Measurements from ENCODE around the gene CEP250.

CEP250 gene

GRCh38 chr20:35472209-35472608 lies 16.8 kb downstream of the CEP250 start:
- TF ChIP-seq, protein P1, sequence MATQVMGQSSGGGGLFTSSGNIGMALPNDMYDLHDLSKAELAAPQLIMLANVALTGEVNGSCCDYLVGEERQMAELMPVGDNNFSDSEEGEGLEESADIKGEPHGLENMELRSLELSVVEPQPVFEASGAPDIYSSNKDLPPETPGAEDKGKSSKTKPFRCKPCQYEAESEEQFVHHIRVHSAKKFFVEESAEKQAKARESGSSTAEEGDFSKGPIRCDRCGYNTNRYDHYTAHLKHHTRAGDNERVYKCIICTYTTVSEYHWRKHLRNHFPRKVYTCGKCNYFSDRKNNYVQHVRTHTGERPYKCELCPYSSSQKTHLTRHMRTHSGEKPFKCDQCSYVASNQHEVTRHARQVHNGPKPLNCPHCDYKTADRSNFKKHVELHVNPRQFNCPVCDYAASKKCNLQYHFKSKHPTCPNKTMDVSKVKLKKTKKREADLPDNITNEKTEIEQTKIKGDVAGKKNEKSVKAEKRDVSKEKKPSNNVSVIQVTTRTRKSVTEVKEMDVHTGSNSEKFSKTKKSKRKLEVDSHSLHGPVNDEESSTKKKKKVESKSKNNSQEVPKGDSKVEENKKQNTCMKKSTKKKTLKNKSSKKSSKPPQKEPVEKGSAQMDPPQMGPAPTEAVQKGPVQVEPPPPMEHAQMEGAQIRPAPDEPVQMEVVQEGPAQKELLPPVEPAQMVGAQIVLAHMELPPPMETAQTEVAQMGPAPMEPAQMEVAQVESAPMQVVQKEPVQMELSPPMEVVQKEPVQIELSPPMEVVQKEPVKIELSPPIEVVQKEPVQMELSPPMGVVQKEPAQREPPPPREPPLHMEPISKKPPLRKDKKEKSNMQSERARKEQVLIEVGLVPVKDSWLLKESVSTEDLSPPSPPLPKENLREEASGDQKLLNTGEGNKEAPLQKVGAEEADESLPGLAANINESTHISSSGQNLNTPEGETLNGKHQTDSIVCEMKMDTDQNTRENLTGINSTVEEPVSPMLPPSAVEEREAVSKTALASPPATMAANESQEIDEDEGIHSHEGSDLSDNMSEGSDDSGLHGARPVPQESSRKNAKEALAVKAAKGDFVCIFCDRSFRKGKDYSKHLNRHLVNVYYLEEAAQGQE (IDR thresholded peaks at IDR 0.05; ENCODE audit: insufficient read depth in 1 of 2, low read depth in 2 of 2, low read length in 2 of 2), result no peak
- TF ChIP-seq POLR2AphosphoS5 (IDR thresholded peaks at IDR 0.05; ENCODE audit: low read depth, low read length) (no peak), SIN3A (IDR thresholded peaks at IDR 0.05; ENCODE audit: borderline replicate concordance, insufficient read depth, low read length) (no peak), TAF1 (IDR thresholded peaks at IDR 0.05; ENCODE audit: borderline replicate concordance, insufficient read depth, low read length) (no peak), FOXP2 (optimal IDR thresholded peaks at IDR 0.05; ENCODE audit: borderline replicate concordance, extremely low read depth, extremely low read length, insufficient read depth) (no peak)

- no peak for TF ChIP-seq FOXP2 (optimal IDR thresholded peaks at IDR 0.05; ENCODE audit: borderline replicate concordance, extremely low read depth, extremely low read length, insufficient read depth)
These were observed 18.3 kb downstream of the CEP250 start for GRCh38 chr20:35473684-35474083.

- TF ChIP-seq POLR2AphosphoS5 (IDR thresholded peaks at IDR 0.05; ENCODE audit: low read depth, low read length) (no peak), FOXP2 (optimal IDR thresholded peaks at IDR 0.05; ENCODE audit: borderline replicate concordance, extremely low read depth, extremely low read length, insufficient read depth) (no peak), TAF1 (IDR thresholded peaks at IDR 0.05; ENCODE audit: borderline replicate concordance, insufficient read depth, low read length) (no peak), SIN3A (IDR thresholded peaks at IDR 0.05; ENCODE audit: borderline replicate concordance, insufficient read depth, low read length) (no peak)
- TF ChIP-seq, protein P1 (IDR thresholded peaks at IDR 0.05; ENCODE audit: insufficient read depth in 1 of 2, low read depth in 2 of 2, low read length in 2 of 2), result no peak
These were observed 19.0 kb downstream of the CEP250 start for GRCh38 chr20:35474303-35474871.

GRCh38 chr20:35476288-35476687 lies 20.9 kb downstream of the CEP250 start:
- TF ChIP-seq SIN3A (IDR thresholded peaks at IDR 0.05; ENCODE audit: borderline replicate concordance, insufficient read depth, low read length) (no peak), FOXP2 (optimal IDR thresholded peaks at IDR 0.05; ENCODE audit: borderline replicate concordance, extremely low read depth, extremely low read length, insufficient read depth) (no peak), POLR2AphosphoS5 (IDR thresholded peaks at IDR 0.05; ENCODE audit: low read depth, low read length) (no peak), TAF1 (IDR thresholded peaks at IDR 0.05; ENCODE audit: borderline replicate concordance, insufficient read depth, low read length) (no peak)
- TF ChIP-seq, protein P1 (IDR thresholded peaks at IDR 0.05; ENCODE audit: insufficient read depth in 1 of 2, low read depth in 2 of 2, low read length in 2 of 2), result no peak

DNA sequence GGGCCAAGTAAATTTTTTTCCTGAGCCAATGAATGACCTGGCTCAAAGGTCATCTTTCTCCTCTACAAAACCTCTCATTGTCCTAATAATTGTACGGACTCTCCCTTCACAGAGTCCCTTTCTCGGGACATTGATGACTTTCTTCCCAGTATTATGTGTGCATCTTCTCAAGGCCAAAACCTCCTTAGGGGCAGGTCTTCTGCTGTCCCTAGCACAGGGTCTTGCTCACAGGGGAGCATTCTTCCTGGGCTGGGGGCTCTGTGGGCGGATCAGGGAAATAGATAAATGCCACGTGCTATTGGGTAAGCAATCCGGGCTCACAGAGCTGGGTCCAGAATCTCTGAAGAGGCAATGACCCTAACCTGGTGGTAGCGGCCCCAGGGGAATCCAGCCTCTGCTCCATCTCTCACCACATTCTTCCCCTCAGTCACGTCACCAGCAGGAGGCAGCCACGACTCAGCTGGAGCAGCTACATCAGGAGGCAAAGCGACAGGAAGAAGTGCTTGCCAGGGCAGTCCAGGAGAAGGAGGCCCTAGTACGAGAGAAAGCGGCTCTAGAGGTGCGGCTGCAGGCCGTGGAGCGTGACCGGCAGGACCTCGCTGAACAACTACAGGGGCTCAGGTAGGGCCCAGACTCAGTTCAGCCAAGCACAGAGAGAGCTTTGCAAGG lies 23.5 kb downstream of the CEP250 start:
- TF ChIP-seq POLR2AphosphoS5 (IDR thresholded peaks at IDR 0.05; ENCODE audit: low read depth, low read length) (no peak), SIN3A (IDR thresholded peaks at IDR 0.05; ENCODE audit: borderline replicate concordance, insufficient read depth, low read length) (no peak)

- no peak for TF ChIP-seq SIN3A (IDR thresholded peaks at IDR 0.05; ENCODE audit: borderline replicate concordance, insufficient read depth, low read length)
- TF ChIP-seq POLR2AphosphoS5 (IDR thresholded peaks at IDR 0.05; ENCODE audit: low read depth, low read length), result no peak
- no peak for TF ChIP-seq FOXP2 (optimal IDR thresholded peaks at IDR 0.05; ENCODE audit: borderline replicate concordance, extremely low read depth, extremely low read length, insufficient read depth)
- no peak for TF ChIP-seq TAF1 (IDR thresholded peaks at IDR 0.05; ENCODE audit: borderline replicate concordance, insufficient read depth, low read length)
- TF ChIP-seq, protein P1 (IDR thresholded peaks at IDR 0.05; ENCODE audit: insufficient read depth in 1 of 2, low read depth in 2 of 2, low read length in 2 of 2), result no peak
These were observed 24.4 kb downstream of the CEP250 start for GRCh38 chr20:35479798-35480197.
